C4-2B (cell line): Measurements from ENCODE around the gene CALY.

ENCODE experiments used
- CTCF ChIP-seq: fragments of 450-650 bp; conservative IDR thresholded peaks from 2 replicates; pipeline ENCODE4 v1.5.1; 2017; ENCODE audit warnings: mild to moderate bottlenecking
- ZFX ChIP-seq: fragments of 450-650 bp; IDR thresholded peaks from 2 replicates; pipeline ENCODE4 v1.6.1; 2017

- TF ChIP-seq CTCF (no peak), ZFX (no peak)
These were observed 9.7 kb upstream of the CALY start for GRCh38 chr10:133346413-133346812.
